IPS-18a (cell line): Measurements from ENCODE around the gene ELFN2.
A peak's percentile ranks its signal among the peaks of the same experiment; 100 is the strongest.

Experiments used
- H3K27ac ChIP-seq: one replicate; pipeline ENCODE4 v1.5.1; 2013; ENCODE audit warnings: low read length
- H3K27me3 ChIP-seq: one replicate; pipeline ENCODE4 v1.6.1; 2013; ENCODE audit warnings: mild to moderate bottlenecking, low read length; ENCODE audit not compliant: control insufficient read depth, insufficient read depth
- H3K36me3 ChIP-seq: one replicate; pipeline ENCODE4 v1.6.1; 2013; ENCODE audit warnings: low read depth, low read length; ENCODE audit not compliant: control insufficient read depth
- H3K4me1 ChIP-seq: one replicate; pipeline ENCODE4 v1.6.1; 2013; ENCODE audit warnings: low read depth, low read length; ENCODE audit not compliant: control insufficient read depth
- H3K4me3 ChIP-seq: one replicate; pipeline ENCODE4 v1.5.1; 2013; ENCODE audit warnings: low read length
- H3K9ac ChIP-seq: one replicate; pipeline ENCODE4 v1.6.1; 2013; ENCODE audit warnings: mild to moderate bottlenecking, low read length, moderate library complexity
- H3K9me3 ChIP-seq: one replicate; pipeline ENCODE4 v1.6.1; 2013; ENCODE audit warnings: low read depth, low read length; ENCODE audit not compliant: control insufficient read depth

The ELFN2 gene

GRCh38 chr22:37325039-37325395, 102.3 kb downstream of the ELFN2 start:
- peak overlapping the region; percentile 42 for H3K4me3 ChIP-seq

GRCh38 chr22:37324340-37325038, 102.8 kb downstream of the ELFN2 start:
- H3K27ac ChIP-seq: no peak overlapping the region
- peaks cover 48% of the 10 kb centered on the region for H3K27me3 ChIP-seq
- H3K36me3 ChIP-seq: no peaks in the 10 kb centered on the region
- H3K4me3 ChIP-seq: peak overlapping the region; percentile 42
- peaks cover 14% of the 10 kb centered on the region for H3K4me1 ChIP-seq
- H3K9ac ChIP-seq: no peak overlapping the region
- H3K9me3 ChIP-seq: no peaks in the 10 kb centered on the region

More at GRCh38 chr22:37325039-37325395, 102.3 kb downstream of the ELFN2 start:
- no peaks in the 10 kb centered on the region for H3K9me3 ChIP-seq
- peaks cover 14% of the 10 kb centered on the region for H3K4me1 ChIP-seq
- H3K36me3 ChIP-seq: no peaks in the 10 kb centered on the region
- H3K27ac ChIP-seq: no peak overlapping the region
- H3K27me3 ChIP-seq: peaks cover 48% of the 10 kb centered on the region
- no peak overlapping the region for H3K9ac ChIP-seq

DNA sequence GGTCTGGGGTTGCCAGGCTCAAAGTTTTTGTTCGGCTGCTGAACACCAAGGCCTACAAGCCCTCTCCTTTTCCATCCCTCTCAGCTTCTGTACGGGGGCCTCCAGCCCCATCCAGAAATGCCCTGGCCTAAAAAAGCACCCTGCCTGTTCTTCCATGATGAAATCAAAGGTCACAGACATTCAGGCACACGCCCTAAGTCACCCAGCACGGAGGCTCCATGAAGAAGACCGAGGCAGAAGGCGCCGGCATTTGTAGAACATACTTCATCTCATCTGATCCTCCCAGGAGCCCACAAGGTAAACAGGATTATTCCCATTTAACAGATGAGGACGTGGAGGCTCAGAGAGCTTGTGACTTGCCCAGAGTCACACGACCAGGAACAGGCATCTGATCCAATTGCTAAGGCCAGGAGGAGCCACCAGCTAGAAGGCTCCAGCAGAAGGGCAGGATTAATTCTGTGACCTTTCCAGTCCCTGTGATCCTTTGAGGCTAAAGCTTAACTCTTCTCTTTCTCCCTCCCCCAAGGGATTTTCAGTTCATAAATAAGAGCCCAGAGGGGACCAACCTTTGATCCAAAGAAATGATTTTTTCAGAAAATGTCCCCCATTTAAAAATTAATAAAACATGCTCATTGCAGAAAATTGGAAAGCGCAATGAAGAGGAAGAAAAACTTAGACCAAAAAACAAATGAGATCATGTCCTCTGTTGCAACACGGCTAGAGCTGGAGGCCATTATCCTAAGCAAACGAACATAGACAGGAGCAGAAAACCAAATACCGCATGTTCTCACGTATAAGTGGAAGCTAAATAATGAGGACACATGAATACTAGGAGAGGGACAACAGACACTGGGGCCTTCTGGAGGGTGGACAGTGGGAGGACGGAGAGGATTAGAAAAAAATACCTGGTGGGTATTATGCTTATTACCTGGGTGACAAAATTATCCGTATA, 106.3 kb downstream of the ELFN2 start:
- H3K36me3 ChIP-seq: no peaks in the 10 kb centered on the region
- H3K9me3 ChIP-seq: no peaks in the 10 kb centered on the region
- H3K27me3 ChIP-seq: peaks cover 34% of the 10 kb centered on the region
- H3K9ac ChIP-seq: no peak overlapping the region
- H3K4me1 ChIP-seq: peaks cover 14% of the 10 kb centered on the region
- H3K27ac ChIP-seq: no peak overlapping the region
- no peak overlapping the region for H3K4me3 ChIP-seq

DNA sequence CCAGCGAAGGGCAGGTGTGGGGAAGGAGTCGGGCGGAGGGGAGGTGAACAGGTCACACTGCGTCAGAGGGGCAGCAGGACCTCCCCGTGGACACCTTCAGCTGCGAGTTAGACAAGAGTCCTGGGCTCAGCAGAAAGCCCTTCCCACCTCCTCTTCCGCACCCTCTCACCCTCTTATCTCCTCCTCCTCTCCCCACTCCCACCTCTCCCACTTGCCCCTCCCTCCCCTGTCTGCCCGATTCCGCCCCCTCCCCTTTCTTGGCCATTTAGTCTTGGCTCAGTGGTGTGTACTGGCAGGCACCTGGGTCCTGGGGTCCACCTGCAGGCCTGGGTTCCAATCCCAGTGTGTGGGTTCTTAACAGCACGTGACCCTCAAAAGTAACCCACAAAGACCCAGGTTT, 107.8 kb downstream of the ELFN2 start:
- H3K9ac ChIP-seq: no peak overlapping the region
- H3K36me3 ChIP-seq: no peaks in the 10 kb centered on the region
- no peaks in the 10 kb centered on the region for H3K9me3 ChIP-seq
- H3K27ac ChIP-seq: no peak overlapping the region
- H3K4me3 ChIP-seq: no peak overlapping the region
- H3K27me3 ChIP-seq: peaks cover 21% of the 10 kb centered on the region
- peaks cover 9% of the 10 kb centered on the region for H3K4me1 ChIP-seq

DNA sequence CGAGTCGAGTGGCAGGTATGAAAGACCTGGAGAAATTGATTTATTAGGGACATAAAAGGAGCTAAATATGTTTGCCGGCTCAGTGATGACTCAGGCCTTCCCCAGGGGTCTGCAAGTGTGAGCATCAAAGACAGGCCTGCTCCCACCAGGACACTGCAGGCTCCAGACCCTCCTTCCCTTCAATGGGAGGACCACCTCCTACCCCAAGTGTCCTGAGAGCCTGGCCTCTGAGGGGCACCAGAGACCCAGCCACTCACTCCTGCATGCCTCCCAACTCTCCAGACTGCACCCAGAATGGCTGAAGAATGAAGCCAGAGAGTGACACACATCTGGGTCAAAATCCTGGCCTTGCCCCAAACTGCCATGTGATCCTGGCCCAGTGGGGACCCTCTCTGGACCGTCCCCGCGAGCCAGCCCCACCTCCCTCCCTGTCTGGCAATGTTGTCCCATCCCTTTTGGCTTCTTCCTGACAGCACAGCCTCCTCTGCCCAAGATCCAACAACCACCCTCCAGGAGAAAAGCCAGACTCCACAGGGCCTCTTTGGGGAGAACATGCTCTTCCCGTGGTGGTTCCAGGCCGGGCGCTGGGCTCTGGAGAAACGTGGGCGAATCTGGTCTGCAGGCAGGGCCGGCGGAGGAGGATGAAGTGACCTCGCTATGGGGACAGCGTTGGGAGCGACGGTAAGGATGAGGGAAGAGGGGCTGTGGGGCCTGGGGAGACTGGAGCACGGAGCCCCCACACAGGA, 108.7 kb downstream of the ELFN2 start:
- Histone ChIP-seq H3K9me3 (no peaks in the 10 kb centered on the region), H3K4me1 (peaks cover under 1% of the 10 kb centered on the region), H3K27ac (no peak overlapping the region), H3K27me3 (peaks cover 12% of the 10 kb centered on the region), H3K9ac (no peak overlapping the region), H3K4me3 (no peak overlapping the region), H3K36me3 (no peaks in the 10 kb centered on the region)
